C4-2B (cell line): ENCODE results near the gene EPS8L3.

Experiments
- H3K27ac ChIP-seq: fragments of 450-650 bp; 2 replicates; pipeline ENCODE4 v1.5.1; 2017
- CTCF ChIP-seq: fragments of 450-650 bp; conservative IDR thresholded peaks from 2 replicates; pipeline ENCODE4 v1.5.1; 2017; ENCODE audit warnings: mild to moderate bottlenecking
- ZFX ChIP-seq: fragments of 450-650 bp; IDR thresholded peaks from 2 replicates; pipeline ENCODE4 v1.6.1; 2017

Gene EPS8L3

GRCh38 chr1:109726728-109727373, 36.9 kb downstream of the EPS8L3 start:
- TF ChIP-seq CTCF = no peak
- no peak for TF ChIP-seq ZFX
- no peak overlapping the region for H3K27ac ChIP-seq

- TF ChIP-seq CTCF (no peak), ZFX (no peak)
- H3K27ac ChIP-seq = no peak overlapping the region; the same call in 1 of the 2 replicates
These were observed 37.7 kb downstream of the EPS8L3 start for GRCh38 chr1:109726007-109726406.

- TF ChIP-seq CTCF (no peak), ZFX (no peak)
- no peak overlapping the region; the same call in 1 of the 2 replicates for H3K27ac ChIP-seq
These were observed 38.2 kb downstream of the EPS8L3 start for GRCh38 chr1:109725510-109725909.

- TF ChIP-seq ZFX (no peak), CTCF (no peak)
- H3K27ac ChIP-seq = peak overlapping the region; percentile 8; the same call in 1 of the 2 replicates
These were observed 38.8 kb downstream of the EPS8L3 start for GRCh38 chr1:109724933-109725332.

- no peak for TF ChIP-seq CTCF
- TF ChIP-seq ZFX = no peak
- no peak overlapping the region for H3K27ac ChIP-seq
These were observed 40.6 kb downstream of the EPS8L3 start for GRCh38 chr1:109722908-109723691.

GRCh38 chr1:109721971-109722370, 41.8 kb downstream of the EPS8L3 start:
- TF ChIP-seq ZFX (no peak), CTCF (no peak)
- no peak overlapping the region for H3K27ac ChIP-seq

GRCh38 chr1:109721042-109721441, 42.7 kb downstream of the EPS8L3 start:
- TF ChIP-seq ZFX (no peak), CTCF (no peak)
- no peak overlapping the region for H3K27ac ChIP-seq
